Measurements from ENCODE around the gene DNAJC12.
"Not testable (repeated sequence)": the region's sequence is repeated elsewhere in the genome, so short reads cannot be mapped to it uniquely, and the experiment has no call there.

Gene DNAJC12

DNA sequence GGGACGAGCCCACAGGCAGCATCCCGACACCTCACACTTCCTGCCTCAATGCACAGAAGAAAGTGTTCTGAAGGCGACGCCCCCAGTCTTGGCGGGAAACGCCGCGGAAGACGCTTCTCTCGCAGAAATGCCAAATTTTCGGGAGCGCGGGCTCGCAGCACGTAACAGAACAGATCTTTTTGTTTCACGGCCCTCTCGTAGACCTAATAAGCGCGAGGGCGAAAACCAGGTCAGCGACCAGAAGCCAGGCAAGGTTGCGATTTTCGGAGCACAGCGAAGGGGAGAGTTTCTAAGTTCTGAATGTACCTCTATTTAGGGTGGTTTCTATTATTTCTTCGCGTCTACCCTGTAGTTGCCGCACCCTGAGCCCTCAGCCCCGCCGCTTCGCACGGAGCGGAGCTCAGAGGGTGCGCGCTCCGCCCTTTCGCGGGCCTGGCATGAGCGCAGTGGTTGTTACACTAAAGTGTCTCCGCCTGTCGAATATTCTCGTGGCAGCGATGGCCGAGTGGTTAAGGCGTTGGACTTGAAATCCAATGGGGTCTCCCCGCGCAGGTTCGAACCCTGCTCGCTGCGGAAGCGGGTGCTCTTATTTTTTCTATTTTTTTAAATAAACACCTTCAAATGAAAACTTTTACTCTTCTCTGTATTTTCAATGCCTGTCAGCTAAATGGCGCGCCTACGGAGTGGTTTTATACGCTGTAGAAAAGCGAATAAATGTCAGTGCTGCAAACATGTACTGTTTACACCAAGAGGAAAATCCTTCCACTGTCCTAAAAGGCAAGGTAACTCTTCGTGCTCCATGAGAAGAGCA lies 73.8 kb downstream of the DNAJC12 start:
- TF ChIP-seq EZH2phosphoT487 (IDR thresholded peaks at IDR 0.05; ENCODE audit: low read depth): no peak
- TF ChIP-seq, protein P1, sequence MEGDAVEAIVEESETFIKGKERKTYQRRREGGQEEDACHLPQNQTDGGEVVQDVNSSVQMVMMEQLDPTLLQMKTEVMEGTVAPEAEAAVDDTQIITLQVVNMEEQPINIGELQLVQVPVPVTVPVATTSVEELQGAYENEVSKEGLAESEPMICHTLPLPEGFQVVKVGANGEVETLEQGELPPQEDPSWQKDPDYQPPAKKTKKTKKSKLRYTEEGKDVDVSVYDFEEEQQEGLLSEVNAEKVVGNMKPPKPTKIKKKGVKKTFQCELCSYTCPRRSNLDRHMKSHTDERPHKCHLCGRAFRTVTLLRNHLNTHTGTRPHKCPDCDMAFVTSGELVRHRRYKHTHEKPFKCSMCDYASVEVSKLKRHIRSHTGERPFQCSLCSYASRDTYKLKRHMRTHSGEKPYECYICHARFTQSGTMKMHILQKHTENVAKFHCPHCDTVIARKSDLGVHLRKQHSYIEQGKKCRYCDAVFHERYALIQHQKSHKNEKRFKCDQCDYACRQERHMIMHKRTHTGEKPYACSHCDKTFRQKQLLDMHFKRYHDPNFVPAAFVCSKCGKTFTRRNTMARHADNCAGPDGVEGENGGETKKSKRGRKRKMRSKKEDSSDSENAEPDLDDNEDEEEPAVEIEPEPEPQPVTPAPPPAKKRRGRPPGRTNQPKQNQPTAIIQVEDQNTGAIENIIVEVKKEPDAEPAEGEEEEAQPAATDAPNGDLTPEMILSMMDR (IDR thresholded peaks at IDR 0.05; ENCODE audit: low read depth, low read length): no peak
- Histone ChIP-seq H3K4me1 (ENCODE audit: low read length) (peaks cover 23% of the 10 kb centered on the region), H3K4me2 (ENCODE audit: low read length) (peak overlapping the region; percentile 84), H3K9me3 (ENCODE audit: insufficient read depth, low read length) (no peaks in the 10 kb centered on the region), H4K20me1 (ENCODE audit: insufficient read depth, low read length) (no peaks in the 10 kb centered on the region), H3K4me3 (ENCODE audit: low read length) (peak overlapping the region; percentile 87), H3K27me3 (ENCODE audit: low read depth, low read length) (no peaks in the 10 kb centered on the region), H2AFZ (ENCODE audit: low read depth, low read length) (peak overlapping the region; percentile 91), H3K79me2 (ENCODE audit: low read length) (no peaks in the 10 kb centered on the region), H3K9ac (ENCODE audit: low read length) (peak overlapping the region; percentile 92), H3K36me3 (replicated peaks; ENCODE audit: low read depth, low read length) (no peaks in the 10 kb centered on the region), H3K27ac (ENCODE audit: low read length) (peak overlapping the region; percentile 85)

DNA sequence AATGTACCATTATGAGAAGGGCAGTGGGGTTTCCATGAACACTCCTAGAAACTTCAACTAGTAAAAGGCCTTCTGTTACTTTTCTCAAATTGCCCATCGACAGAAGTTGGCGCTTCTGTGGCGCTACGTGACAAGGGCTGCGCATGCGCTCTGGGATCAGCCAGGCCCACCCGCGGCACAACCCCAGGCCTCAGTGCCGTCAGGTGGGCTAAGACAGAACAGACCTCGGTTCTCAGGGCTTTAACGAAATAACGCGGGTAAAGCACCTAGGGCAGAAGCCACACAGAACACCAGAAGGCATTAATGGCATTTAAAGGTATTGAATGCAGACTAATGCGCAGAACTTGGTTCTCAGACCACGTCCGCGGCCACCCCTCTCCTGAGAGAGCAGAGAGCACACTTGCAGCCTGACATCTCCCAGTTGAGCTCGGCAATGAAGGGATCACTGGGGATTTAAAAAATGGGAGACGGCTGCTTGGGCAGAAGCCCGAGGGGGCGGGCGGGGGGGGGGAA lies 74.4 kb downstream of the DNAJC12 start:
- Histone ChIP-seq H3K4me3 (ENCODE audit: low read length) (peak overlapping the region; percentile 87), H3K4me2 (ENCODE audit: low read length) (peak overlapping the region; percentile 84), H3K27ac (ENCODE audit: low read length) (peak overlapping the region; percentile 85), H4K20me1 (ENCODE audit: insufficient read depth, low read length) (no peaks in the 10 kb centered on the region), H3K36me3 (replicated peaks; ENCODE audit: low read depth, low read length) (no peaks in the 10 kb centered on the region), H3K4me1 (ENCODE audit: low read length) (peaks cover 21% of the 10 kb centered on the region), H3K27me3 (ENCODE audit: low read depth, low read length) (no peaks in the 10 kb centered on the region), H2AFZ (ENCODE audit: low read depth, low read length) (peak overlapping the region; percentile 91), H3K79me2 (ENCODE audit: low read length) (no peaks in the 10 kb centered on the region), H3K9me3 (ENCODE audit: insufficient read depth, low read length) (no peaks in the 10 kb centered on the region), H3K9ac (ENCODE audit: low read length) (peak overlapping the region; percentile 92)
- TF ChIP-seq, protein P1 (IDR thresholded peaks at IDR 0.05; ENCODE audit: low read depth, low read length): no peak
- no peak for TF ChIP-seq EZH2phosphoT487 (IDR thresholded peaks at IDR 0.05; ENCODE audit: low read depth)

DNA sequence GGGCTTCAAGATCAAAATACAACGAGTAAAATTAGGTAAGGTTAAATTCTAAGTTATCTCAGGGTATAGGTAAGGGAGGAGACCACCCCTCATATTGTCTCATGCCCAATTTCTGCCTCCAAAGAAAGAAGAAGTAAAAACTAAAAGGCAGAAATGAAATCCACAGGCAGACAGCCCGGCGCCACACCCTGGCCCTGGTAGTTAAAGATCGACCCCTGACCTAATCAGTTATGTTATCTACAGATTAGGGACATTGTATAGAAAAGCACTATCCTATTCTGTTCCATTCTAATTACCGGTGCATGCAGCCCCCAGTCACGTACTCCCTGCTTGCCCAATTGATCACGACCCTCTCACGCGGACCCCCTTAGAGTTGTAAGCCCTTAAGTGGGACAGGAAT lies 75.4 kb downstream of the DNAJC12 start:
- H3K27me3 ChIP-seq (ENCODE audit: low read depth, low read length); H3K9ac ChIP-seq (ENCODE audit: low read length); H3K4me2 ChIP-seq (ENCODE audit: low read length); H4K20me1 ChIP-seq (ENCODE audit: insufficient read depth, low read length); H3K36me3 ChIP-seq (replicated peaks; ENCODE audit: low read depth, low read length); H3K4me3 ChIP-seq (ENCODE audit: low read length); H3K79me2 ChIP-seq (ENCODE audit: low read length); H3K27ac ChIP-seq (ENCODE audit: low read length); H3K9me3 ChIP-seq (ENCODE audit: insufficient read depth, low read length); H2AFZ ChIP-seq (ENCODE audit: low read depth, low read length): not testable (repeated sequence)
- peaks cover 21% of the 10 kb centered on the region for H3K4me1 ChIP-seq (ENCODE audit: low read length)

DNA sequence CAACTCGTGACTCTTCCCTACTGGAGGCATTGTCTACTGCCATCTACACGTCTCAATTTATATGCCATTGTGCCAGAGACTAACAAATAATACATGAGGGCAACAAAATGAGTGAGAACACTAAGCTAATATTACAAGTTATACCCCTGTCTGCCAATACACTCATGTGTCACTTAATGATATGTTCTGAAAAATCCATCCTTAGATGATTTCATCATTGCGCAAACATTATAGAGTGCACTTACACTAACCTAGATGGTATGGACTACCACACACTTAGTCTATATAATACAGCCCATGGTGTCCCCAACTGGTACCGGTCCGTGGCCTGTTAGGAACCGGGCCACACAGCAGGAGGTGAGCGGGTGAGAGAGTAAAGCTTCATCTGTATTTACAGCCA lies 77.7 kb downstream of the DNAJC12 start:
- no peaks in the 10 kb centered on the region for H4K20me1 ChIP-seq (ENCODE audit: insufficient read depth, low read length)
- no peaks in the 10 kb centered on the region for H3K79me2 ChIP-seq (ENCODE audit: low read length)
- H3K4me3 ChIP-seq (ENCODE audit: low read length): no peak overlapping the region
- H3K27me3 ChIP-seq (ENCODE audit: low read depth, low read length): no peaks in the 10 kb centered on the region
- TF ChIP-seq, protein P1 (IDR thresholded peaks at IDR 0.05; ENCODE audit: low read depth, low read length): no peak
- TF ChIP-seq EZH2phosphoT487 (IDR thresholded peaks at IDR 0.05; ENCODE audit: low read depth): no peak
- no peaks in the 10 kb centered on the region for H3K9me3 ChIP-seq (ENCODE audit: insufficient read depth, low read length)
- H3K4me2 ChIP-seq (ENCODE audit: low read length): no peak overlapping the region
- H3K9ac ChIP-seq (ENCODE audit: low read length): no peak overlapping the region
- peaks cover 18% of the 10 kb centered on the region for H3K4me1 ChIP-seq (ENCODE audit: low read length)
- no peak overlapping the region for H2AFZ ChIP-seq (ENCODE audit: low read depth, low read length)
- H3K36me3 ChIP-seq (replicated peaks; ENCODE audit: low read depth, low read length): no peaks in the 10 kb centered on the region
- H3K27ac ChIP-seq (ENCODE audit: low read length): no peak overlapping the region
